ENCODE data around the gene DQX1. TPM values are rescaled to one million over a fixed set of nuclear protein-coding genes. Genes with fewer than 3 reads are reported as not detected.

Gene DQX1
- total and polyA plus RNA-seq, 2 experiments from 2014 or later = 0.32 to 0.52 TPM

DNA sequence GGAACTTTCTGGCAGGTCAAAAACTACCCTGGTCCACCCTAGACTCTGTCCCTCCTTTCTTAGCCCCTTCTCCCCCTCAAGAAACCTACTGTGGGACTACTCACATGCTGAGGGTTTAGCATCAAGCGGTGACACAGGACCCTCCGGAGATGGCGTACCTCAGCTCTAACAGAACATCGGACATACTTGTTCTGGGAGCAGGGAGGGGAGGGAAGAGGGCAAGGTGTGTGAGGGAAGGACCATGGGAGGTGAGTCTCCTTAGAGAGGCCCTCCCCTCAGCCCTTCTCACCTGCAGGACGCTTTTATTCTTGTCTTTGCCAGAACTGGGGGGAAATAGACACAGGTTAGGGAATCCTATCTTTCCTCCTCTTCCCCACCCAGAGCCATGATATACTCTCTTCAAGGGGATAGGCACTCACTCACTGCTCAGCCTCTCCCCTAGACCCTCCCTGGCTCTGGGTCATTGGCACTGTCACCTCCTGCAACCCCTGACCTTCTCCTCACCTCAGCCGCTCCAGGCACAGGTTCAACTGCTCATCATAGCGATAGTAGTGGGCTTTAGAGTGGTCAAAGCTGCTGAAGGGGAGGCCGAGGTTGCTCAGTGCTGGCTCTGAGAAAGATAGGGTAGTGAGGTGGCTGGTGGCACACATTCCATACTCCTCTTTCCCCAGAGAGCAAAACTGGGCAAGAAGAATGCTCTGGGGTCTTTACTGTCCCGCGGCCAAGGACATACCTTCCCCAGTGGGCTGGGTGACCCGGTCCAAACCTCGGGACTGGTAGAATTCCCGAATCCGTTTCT lies 20.4 kb downstream of the DQX1 start:
- peaks cover 96% of the 10 kb centered on the region for H3K27me3 Mint-ChIP-seq (ENCODE audit: insufficient read depth, low read depth, poor library complexity)
- no peaks in the 10 kb centered on the region; the same call in 1 of the 3 replicates for H3K9me3 Mint-ChIP-seq
- no peak for ATAC-seq
- H3K9me2 ChIP-seq (ENCODE audit: insufficient read depth) = no peaks in the 10 kb centered on the region
- DNase-seq (ENCODE audit: low spot score) = no peak
- peaks cover 92% of the 10 kb centered on the region for H3K27me3 ChIP-seq (ENCODE audit: insufficient read depth)
- no peak overlapping the region for H3K4me3 ChIP-seq
- no peak overlapping the region for H3K27ac Mint-ChIP-seq
- peaks cover 6% of the 10 kb centered on the region for H4K20me1 ChIP-seq (replicated peaks; ENCODE audit: insufficient read depth)
- H3K4me3 Mint-ChIP-seq = no peak overlapping the region; the same call in 2 of the 3 replicates
- peaks cover 20% of the 10 kb centered on the region for H3F3A ChIP-seq (replicated peaks; ENCODE audit: low read depth)
- no peak overlapping the region for H3K4me2 ChIP-seq
- H3K4me1 ChIP-seq (ENCODE audit: insufficient read depth) = peaks cover 36% of the 10 kb centered on the region
- no peak for TF ChIP-seq ZNF114 (CRISPR knock-in tag; IDR thresholded peaks at IDR 0.05)
- TF ChIP-seq JUNB (IDR thresholded peaks at IDR 0.05; ENCODE audit: unreplicated experiment) = no peak
- TF ChIP-seq, protein P1, sequence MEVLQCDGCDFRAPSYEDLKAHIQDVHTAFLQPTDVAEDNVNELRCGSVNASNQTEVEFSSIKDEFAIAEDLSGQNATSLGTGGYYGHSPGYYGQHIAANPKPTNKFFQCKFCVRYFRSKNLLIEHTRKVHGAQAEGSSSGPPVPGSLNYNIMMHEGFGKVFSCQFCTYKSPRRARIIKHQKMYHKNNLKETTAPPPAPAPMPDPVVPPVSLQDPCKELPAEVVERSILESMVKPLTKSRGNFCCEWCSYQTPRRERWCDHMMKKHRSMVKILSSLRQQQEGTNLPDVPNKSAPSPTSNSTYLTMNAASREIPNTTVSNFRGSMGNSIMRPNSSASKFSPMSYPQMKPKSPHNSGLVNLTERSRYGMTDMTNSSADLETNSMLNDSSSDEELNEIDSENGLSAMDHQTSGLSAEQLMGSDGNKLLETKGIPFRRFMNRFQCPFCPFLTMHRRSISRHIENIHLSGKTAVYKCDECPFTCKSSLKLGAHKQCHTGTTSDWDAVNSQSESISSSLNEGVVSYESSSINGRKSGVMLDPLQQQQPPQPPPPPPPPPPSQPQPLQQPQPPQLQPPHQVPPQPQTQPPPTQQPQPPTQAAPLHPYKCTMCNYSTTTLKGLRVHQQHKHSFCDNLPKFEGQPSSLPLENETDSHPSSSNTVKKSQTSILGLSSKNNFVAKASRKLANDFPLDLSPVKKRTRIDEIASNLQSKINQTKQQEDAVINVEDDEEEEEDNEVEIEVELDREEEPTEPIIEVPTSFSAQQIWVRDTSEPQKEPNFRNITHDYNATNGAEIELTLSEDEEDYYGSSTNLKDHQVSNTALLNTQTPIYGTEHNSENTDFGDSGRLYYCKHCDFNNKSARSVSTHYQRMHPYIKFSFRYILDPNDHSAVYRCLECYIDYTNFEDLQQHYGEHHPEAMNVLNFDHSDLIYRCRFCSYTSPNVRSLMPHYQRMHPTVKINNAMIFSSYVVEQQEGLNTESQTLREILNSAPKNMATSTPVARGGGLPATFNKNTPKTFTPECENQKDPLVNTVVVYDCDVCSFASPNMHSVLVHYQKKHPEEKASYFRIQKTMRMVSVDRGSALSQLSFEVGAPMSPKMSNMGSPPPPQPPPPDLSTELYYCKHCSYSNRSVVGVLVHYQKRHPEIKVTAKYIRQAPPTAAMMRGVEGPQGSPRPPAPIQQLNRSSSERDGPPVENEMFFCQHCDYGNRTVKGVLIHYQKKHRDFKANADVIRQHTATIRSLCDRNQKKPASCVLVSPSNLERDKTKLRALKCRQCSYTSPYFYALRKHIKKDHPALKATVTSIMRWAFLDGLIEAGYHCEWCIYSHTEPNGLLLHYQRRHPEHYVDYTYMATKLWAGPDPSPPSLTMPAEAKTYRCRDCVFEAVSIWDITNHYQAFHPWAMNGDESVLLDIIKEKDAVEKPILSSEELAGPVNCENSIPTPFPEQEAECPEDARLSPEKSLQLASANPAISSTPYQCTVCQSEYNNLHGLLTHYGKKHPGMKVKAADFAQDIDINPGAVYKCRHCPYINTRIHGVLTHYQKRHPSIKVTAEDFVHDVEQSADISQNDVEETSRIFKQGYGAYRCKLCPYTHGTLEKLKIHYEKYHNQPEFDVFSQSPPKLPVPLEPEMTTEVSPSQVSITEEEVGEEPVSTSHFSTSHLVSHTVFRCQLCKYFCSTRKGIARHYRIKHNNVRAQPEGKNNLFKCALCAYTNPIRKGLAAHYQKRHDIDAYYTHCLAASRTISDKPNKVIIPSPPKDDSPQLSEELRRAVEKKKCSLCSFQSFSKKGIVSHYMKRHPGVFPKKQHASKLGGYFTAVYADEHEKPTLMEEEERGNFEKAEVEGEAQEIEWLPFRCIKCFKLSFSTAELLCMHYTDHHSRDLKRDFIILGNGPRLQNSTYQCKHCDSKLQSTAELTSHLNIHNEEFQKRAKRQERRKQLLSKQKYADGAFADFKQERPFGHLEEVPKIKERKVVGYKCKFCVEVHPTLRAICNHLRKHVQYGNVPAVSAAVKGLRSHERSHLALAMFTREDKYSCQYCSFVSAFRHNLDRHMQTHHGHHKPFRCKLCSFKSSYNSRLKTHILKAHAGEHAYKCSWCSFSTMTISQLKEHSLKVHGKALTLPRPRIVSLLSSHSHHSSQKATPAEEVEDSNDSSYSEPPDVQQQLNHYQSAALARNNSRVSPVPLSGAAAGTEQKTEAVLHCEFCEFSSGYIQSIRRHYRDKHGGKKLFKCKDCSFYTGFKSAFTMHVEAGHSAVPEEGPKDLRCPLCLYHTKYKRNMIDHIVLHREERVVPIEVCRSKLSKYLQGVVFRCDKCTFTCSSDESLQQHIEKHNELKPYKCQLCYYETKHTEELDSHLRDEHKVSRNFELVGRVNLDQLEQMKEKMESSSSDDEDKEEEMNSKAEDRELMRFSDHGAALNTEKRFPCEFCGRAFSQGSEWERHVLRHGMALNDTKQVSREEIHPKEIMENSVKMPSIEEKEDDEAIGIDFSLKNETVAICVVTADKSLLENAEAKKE (CRISPR knock-in tag; IDR thresholded peaks at IDR 0.05) = no peak
- no peak for TF ChIP-seq EZH2 (IDR thresholded peaks at IDR 0.05; ENCODE audit: low read depth, unreplicated experiment)
- TF ChIP-seq STAT1 (IDR thresholded peaks at IDR 0.05; ENCODE audit: unreplicated experiment) = no peak
- no peak for TF ChIP-seq CREB1 (CRISPR knock-in tag; IDR thresholded peaks at IDR 0.05; ENCODE audit: low read depth)
- peaks cover 8% of the 10 kb centered on the region for H3K79me2 ChIP-seq (replicated peaks; ENCODE audit: insufficient read depth)
- H3K36me3 ChIP-seq (ENCODE audit: insufficient read depth) = peaks cover 7% of the 10 kb centered on the region; the same call in 1 of the 2 replicates
- peaks cover 44% of the 10 kb centered on the region for H3K4me1 Mint-ChIP-seq
- H3K27ac ChIP-seq (ENCODE audit: low read depth) = no peak overlapping the region
- H3K36me3 Mint-ChIP-seq (ENCODE audit: low read depth) = peaks cover 28% of the 10 kb centered on the region
- H2AFZ ChIP-seq = no peak overlapping the region

All from GM23338 (cell line).